A549 (cell line): Measurements from ENCODE around the gene MLLT1. TPM values are rescaled to one million over a fixed set of nuclear protein-coding genes. Genes with fewer than 3 reads are reported as not detected.

Source experiments
- ATAC-seq, 2 experiments: fragments of 200-7000 bp in 1 of 2; fragments of >200 bp in 1 of 2; cut with Nextera tagmentation in 1 of 2; cut with Tn5 transposase in 1 of 2; 3 replicates each; pipeline versions ENCODE4 v1.8.0 to v1.9.1; 2018 to 2020; ENCODE audit warnings: mild to moderate bottlenecking in 1 of 2, moderate library complexity in 1 of 2
- CTCF ChIA-PET: fragments of 300-600 bp; sonication (Branson Sonifier 250); formaldehyde crosslinking; extraction: SDS; loops from one replicate; lab custom pipeline; 2021; ENCODE audit warnings: antibody characterized with exemption, inconsistent platforms; lab: Yijun Ruan, JAX
- POLR2A ChIA-PET: fragments of 350-600 bp; formaldehyde crosslinking; extraction: SDS; loops from one replicate; lab custom pipeline; 2021; ENCODE audit warnings: antibody characterized with exemption, inconsistent platforms; lab: Yijun Ruan, JAX
- DNase-seq, 2 experiments: peaks; one replicate each; pipeline versions ENCODE4 v3.0.0 to v3.0.0-alpha.2; 2011 to 2016; ENCODE audit warnings: low read depth in 1 of 2, low spot score in 1 of 2
- FAIRE-seq: peaks from 2 replicates; lab custom pipeline; 2011; peaks lifted over from hg19 to GRCh38; lab: Jason Lieb, UNC
- H3K27ac ChIP-seq, 2 experiments: fragments of >200 bp; sonication (Bioruptor Twin); formaldehyde crosslinking; 3 replicates each; pipeline ENCODE4 v1.5.1; 2016 to 2017
- H3K4me1 ChIP-seq: fragments of >200 bp; sonication (Bioruptor Twin); formaldehyde crosslinking; 3 replicates; pipeline ENCODE4 v1.6.1; 2016
- H3K4me2 ChIP-seq: fragments of >200 bp; sonication (Bioruptor Twin); formaldehyde crosslinking; 3 replicates; pipeline ENCODE4 v1.6.1; 2016
- H3K4me3 ChIP-seq: fragments of >200 bp; sonication (Bioruptor Twin); formaldehyde crosslinking; 3 replicates; pipeline ENCODE4 v1.5.1; 2016
- H3K9me3 ChIP-seq: fragments of >200 bp; sonication (Bioruptor Twin); formaldehyde crosslinking; 3 replicates; pipeline ENCODE4 v1.6.1; 2016
- ATOH8 ChIP-seq: fragments of 250-450 bp; sonication (Bioruptor Pico); IDR thresholded peaks from 2 replicates; pipeline ENCODE4 v1.5.0; 2020; ENCODE audit warnings: low read depth, mild to moderate bottlenecking, moderate library complexity
- BCL3 ChIP-seq: fragments of >200 bp; sonication (Bioruptor Twin); formaldehyde crosslinking; IDR thresholded peaks from 3 replicates; pipeline ENCODE4 v1.6.1; 2016
- CHD2 ChIP-seq: fragments of 150-350 bp; IDR thresholded peaks from 2 replicates; pipeline ENCODE4 v1.6.1; 2014; ENCODE audit warnings: low read length; ENCODE audit not compliant: partially characterized antibody
- CTCF ChIP-seq: fragments of >200 bp; sonication (Bioruptor Twin); formaldehyde crosslinking; IDR thresholded peaks from 3 replicates; pipeline ENCODE4 v1.5.1; 2016
- E2F6 ChIP-seq: IDR thresholded peaks from 2 replicates; pipeline ENCODE4 v1.6.1; 2012; ENCODE audit warnings: low read depth, borderline replicate concordance
- ELK1 ChIP-seq: fragments of 150-350 bp; IDR thresholded peaks from 2 replicates; pipeline ENCODE4 v1.6.1; 2014; ENCODE audit warnings: low read depth, mild to moderate bottlenecking, low read length
- FOSB ChIP-seq: fragments of 250-450 bp; sonication (Bioruptor Pico); IDR thresholded peaks from 2 replicates; pipeline ENCODE4 v1.5.0; 2020; ENCODE audit warnings: mild to moderate bottlenecking, moderate library complexity
- GATA3 ChIP-seq: IDR thresholded peaks from 2 replicates; pipeline ENCODE4 v1.6.1; 2012; ENCODE audit warnings: borderline replicate concordance
- HDAC2 ChIP-seq: fragments of 200-600 bp; sonication (generic); IDR thresholded peaks from 2 replicates; pipeline ENCODE4 v1.6.1; 2016
- HES2 ChIP-seq: fragments of >200 bp; sonication (Bioruptor Twin); formaldehyde crosslinking; IDR thresholded peaks from 2 replicates; pipeline ENCODE4 v1.6.1; 2016
- HEYL ChIP-seq: fragments of 250-450 bp; sonication (Bioruptor Pico); IDR thresholded peaks from 2 replicates; pipeline ENCODE4 v1.8.0; 2021; ENCODE audit warnings: mild to moderate bottlenecking, moderate library complexity
- HOXB5 ChIP-seq: fragments of 250-450 bp; sonication (Bioruptor Pico); IDR thresholded peaks from 2 replicates; pipeline ENCODE4 v1.5.0; 2020; ENCODE audit warnings: mild to moderate bottlenecking, moderate library complexity
- KDM1A ChIP-seq: fragments of 200-600 bp; sonication (generic); IDR thresholded peaks from 2 replicates; pipeline ENCODE4 v1.6.1; 2016; ENCODE audit warnings: low read depth, mild to moderate bottlenecking
- KDM5A ChIP-seq: fragments of 200-600 bp; sonication (generic); IDR thresholded peaks from 2 replicates; pipeline ENCODE4 v1.6.1; 2016; ENCODE audit warnings: antibody characterized with exemption, mild to moderate bottlenecking
- MAZ ChIP-seq: fragments of 150-350 bp; IDR thresholded peaks from 2 replicates; pipeline ENCODE4 v1.6.1; 2014; ENCODE audit warnings: antibody characterized with exemption, low read depth, low read length, borderline replicate concordance
- PBX3 ChIP-seq: IDR thresholded peaks from 2 replicates; pipeline ENCODE4 v1.6.1; 2012
- PHF8 ChIP-seq: fragments of 200-600 bp; sonication (generic); IDR thresholded peaks from 2 replicates; pipeline ENCODE4 v1.6.1; 2016; ENCODE audit warnings: low read depth, mild to moderate bottlenecking, antibody characterized with exemption, moderate library complexity, borderline replicate concordance
- POLR2A ChIP-seq: IDR thresholded peaks from 2 replicates; pipeline ENCODE4 v1.6.1; 2012; ENCODE audit warnings: mild to moderate bottlenecking, low read length
- RAD21 ChIP-seq, 2 experiments: fragments of >200 bp in 1 of 2; sonication (Bioruptor Twin) in 1 of 2; formaldehyde crosslinking in 1 of 2; IDR thresholded peaks in 1 of 2; conservative IDR thresholded peaks in 1 of 2; 2 replicates in 1 of 2; 3 replicates in 1 of 2; pipeline ENCODE4 v1.6.1; 2012 to 2018; ENCODE audit warnings: inconsistent platforms in 1 of 2
- RCOR1 ChIP-seq: fragments of 150-350 bp; IDR thresholded peaks from 2 replicates; pipeline ENCODE4 v1.6.1; 2014; ENCODE audit warnings: antibody characterized with exemption, low read length, low read depth
- REST ChIP-seq: fragments of 200-600 bp; sonication (generic); IDR thresholded peaks from 2 replicates; pipeline ENCODE4 v1.6.1; 2016; ENCODE audit warnings: antibody characterized with exemption, mild to moderate bottlenecking, moderate library complexity
- RFX5 ChIP-seq: fragments of 450-650 bp; IDR thresholded peaks from 2 replicates; pipeline ENCODE4 v1.7.1; 2014; ENCODE audit warnings: antibody characterized with exemption, mild to moderate bottlenecking, moderate library complexity
- SMC3 ChIP-seq: fragments of >200 bp; sonication (Bioruptor Twin); formaldehyde crosslinking; IDR thresholded peaks from 3 replicates; pipeline ENCODE4 v1.6.1; 2018; ENCODE audit warnings: inconsistent platforms
- SREBF2 ChIP-seq: fragments of 450-650 bp; IDR thresholded peaks from 2 replicates; pipeline ENCODE4 v1.6.1; 2014; ENCODE audit warnings: mild to moderate bottlenecking, moderate library complexity
- TP53 ChIP-seq: fragments of 250-450 bp; sonication (Bioruptor Pico); IDR thresholded peaks from 2 replicates; pipeline ENCODE4 v1.5.0; 2021; ENCODE audit warnings: mild to moderate bottlenecking, moderate library complexity
- USF2 ChIP-seq: fragments of 450-650 bp; IDR thresholded peaks from 2 replicates; pipeline ENCODE4 v1.6.1; 2014; ENCODE audit warnings: antibody characterized with exemption
- ZFP36 ChIP-seq: fragments of 450-650 bp; IDR thresholded peaks from 2 replicates; pipeline ENCODE4 v1.6.1; 2014; ENCODE audit warnings: borderline replicate concordance; ENCODE audit not compliant: partially characterized antibody
- ZSCAN20 ChIP-seq: fragments of 250-450 bp; sonication (Bioruptor Pico); IDR thresholded peaks from 2 replicates; pipeline ENCODE4 v1.8.0; 2022; ENCODE audit warnings: mild to moderate bottlenecking, moderate library complexity
- WGBS: methylation state at CpG from one replicate; pipeline ENCODE4 v1.1.6; 2017; ENCODE audit errors: missing lambda C conversion rate; 5-methylcytosine and 5-hydroxymethylcytosine counted together
- polyA plus RNA-seq, 4 experiments: library from polyadenylated mRNA; depleted of rRNA in 3 of 4; stranded (reverse); fragments of >200 nt; fragmentation: RNase III in 1 of 4; extraction: RNeasy Plus Mini Kit Qiagen cat#74134 plus additional on column Dnase treatment in 1 of 4; gene quantifications; 2 replicates in 3 of 4; 3 replicates in 1 of 4; pipeline ENCODE4 v1.2.3, GENCODE V29; 2011 to 2017

The MLLT1 gene
- polyA plus RNA-seq, 2 of the 4 experiments (the other 2 are of a cell fraction) = 7.4 to 17.5 TPM

GRCh38 chr19:6262519-6262918 is 17.3 kb downstream of the MLLT1 start:
- no peak for DNase-seq
- POLR2A ChIA-PET = no interaction called here
- no peak for ATAC-seq
- Histone ChIP-seq H3K4me2 (no peak overlapping the region), H3K27ac (no peak overlapping the region)
- TF ChIP-seq RAD21 (conservative IDR thresholded peaks at IDR 0.05 in 1 of 2, IDR thresholded peaks at IDR 0.05 in 1 of 2) = no peak
- no peak for TF ChIP-seq HES2
- TF ChIP-seq KDM1A = no peak
- TF ChIP-seq HOXB5 (CRISPR knock-in tag) = no peak
- no peak for TF ChIP-seq SREBF2
- no peak for TF ChIP-seq ATOH8
- no peak for TF ChIP-seq SMC3
- TF ChIP-seq HDAC2 = no peak
- TF ChIP-seq REST = no peak
- TF ChIP-seq ZSCAN20 = no peak
- no peak for TF ChIP-seq E2F6
- no peak for TF ChIP-seq USF2
- no peak for TF ChIP-seq CHD2
- TF ChIP-seq ZFP36 = no peak
- TF ChIP-seq BCL3 = no peak
- TF ChIP-seq GATA3 = no peak
- no peak for TF ChIP-seq HEYL
- TF ChIP-seq KDM5A = no peak
- TF ChIP-seq, all 56 proteins: peak for 0
- FAIRE-seq = no peak
- H3K9me3 ChIP-seq = no peaks in the 10 kb centered on the region
- 97% methylated on average over 10 of the region's 11 CpGs for WGBS
- CTCF ChIA-PET = no interaction called here
- no peak overlapping the region for H3K4me3 ChIP-seq
- no peaks in the 10 kb centered on the region for H3K4me1 ChIP-seq

- DNase-seq (no peak), ATAC-seq (no peak), FAIRE-seq (no peak)
- WGBS = 91% methylated on average over 10 of the region's 15 CpGs
- Histone ChIP-seq H3K9me3 (no peaks in the 10 kb centered on the region), H3K27ac (no peak overlapping the region), H3K4me1 (no peaks in the 10 kb centered on the region), H3K4me2 (no peak overlapping the region), H3K4me3 (no peak overlapping the region)
- ChIA-PET POLR2A (no interaction called here), CTCF (interaction anchor here (0.7 to 1.3 kb wide), 3 partner anchors 15 to 227 kb away, joined by 3 to 7 read pairs (median 3); no protein-coding TSS in a partner anchor)
- no peak for TF ChIP-seq HEYL
- no peak for TF ChIP-seq PHF8
- no peak for TF ChIP-seq RCOR1
- no peak for TF ChIP-seq SREBF2
- TF ChIP-seq ELK1 = no peak
- TF ChIP-seq CTCF = no peak
- no peak for TF ChIP-seq FOSB (CRISPR knock-in tag)
- TF ChIP-seq PBX3 = no peak
- no peak for TF ChIP-seq TP53
- TF ChIP-seq RFX5 = no peak
- TF ChIP-seq MAZ = no peak
- TF ChIP-seq POLR2A = no peak
Observed at GRCh38 chr19:6261883-6262282, 17.9 kb downstream of the MLLT1 start.
